Measurements from ENCODE around the gene AKAP9. TPM values are rescaled to one million over a fixed set of nuclear protein-coding genes. Genes with fewer than 3 reads are reported as not detected.

Gene AKAP9
- total and polyA plus RNA-seq, 9 of the 15 experiments (the other 6 are each of a cell fraction or from before 2014, with no cell fraction given): 25.5 to 80.9 (median 46.3) TPM

DNA sequence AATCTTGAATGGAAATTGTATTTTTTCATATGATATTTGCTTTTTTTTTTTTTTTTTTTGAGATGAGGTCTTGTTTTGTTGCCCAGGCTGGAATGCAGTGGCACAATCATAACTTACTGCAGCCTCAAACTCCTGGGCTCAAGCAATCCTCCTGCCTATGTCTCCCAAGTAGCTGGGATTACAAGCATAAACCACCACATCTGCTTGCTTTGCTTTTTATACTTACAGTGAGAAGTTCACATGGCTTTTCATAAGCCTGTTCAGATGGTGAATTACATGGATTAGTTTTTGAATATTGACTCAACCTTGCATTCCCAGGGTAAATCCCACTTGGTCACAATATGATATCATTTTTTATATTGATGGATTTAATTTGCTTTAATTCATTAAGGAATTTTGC is 216.3 kb downstream of the AKAP9 start:
- POLR2A ChIA-PET: interaction anchor here (0.7 to 1.4 kb wide), 2 partner anchors 39 to 342 kb away, joined by 3 to 4 read pairs; no protein-coding TSS in a partner anchor
- no peaks in the 10 kb centered on the region; a peak in 1 of 5 replicates for H3K27me3 ChIP-seq (ENCODE audit: control insufficient read depth in 2 of 2, insufficient read depth in 2 of 2, low read length in 2 of 2)
- H2AFZ ChIP-seq (ENCODE audit: low read depth, low read length): no peak overlapping the region
- no peak for FAIRE-seq
- intact Hi-C loops (cut with micrococcal nuclease) (no loop called here), in situ Hi-C loops (cut with MboI) (no loop called here)
- no TSS peak for BruUV-seq (replicated peaks)
- no peaks in the 10 kb centered on the region for H3K9me3 ChIP-seq (replicated peaks; ENCODE audit: control insufficient read depth, insufficient read depth, low read depth, low read length)
- ATAC-seq: no peak
- no peak overlapping the region for H3K9ac ChIP-seq (ENCODE audit: insufficient read depth in 1 of 2, low read depth in 2 of 2, low read length in 2 of 2)
- no peaks in the 10 kb centered on the region for H3K36me3 ChIP-seq (ENCODE audit: control insufficient read depth, insufficient read depth, low read length)
- CTCF ChIA-PET (ENCODE audit: low intra/inter-chr PET ratio): no interaction called here
- no peak overlapping the region for H3K4me2 ChIP-seq (ENCODE audit: insufficient read depth, low read length)
- no peak overlapping the region for H3K4me3 ChIP-seq
- H3K4me1 ChIP-seq (replicated peaks in 1 of 2; ENCODE audit: control insufficient read depth in 2 of 2, insufficient read depth in 2 of 2, low read length in 2 of 2): peaks cover 0 to 5% of the 10 kb centered on the region in 2 experiments; a peak in 2 of 5 replicates
- H3K27ac ChIP-seq (ENCODE audit: extremely low read depth, low read depth, low read length): no peak overlapping the region
- no peak for TF ChIP-seq KDM2B (CRISPR knock-in tag; IDR thresholded peaks at IDR 0.05)
- TF ChIP-seq FOXP4 (CRISPR knock-in tag; IDR thresholded peaks at IDR 0.05; ENCODE audit: borderline replicate concordance): no peak
- TF ChIP-seq ID3 (CRISPR knock-in tag; IDR thresholded peaks at IDR 0.05): no peak
- no peak for TF ChIP-seq ID3 (tag; IDR thresholded peaks at IDR 0.05)
- no peak for TF ChIP-seq EZH2 (IDR thresholded peaks at IDR 0.05; ENCODE audit: borderline replicate concordance, low read depth, low read length)
- TF ChIP-seq CEBPG (CRISPR knock-in tag; IDR thresholded peaks at IDR 0.05): no peak
- TF ChIP-seq CEBPG (tag; conservative IDR thresholded peaks at IDR 0.05 in 1 of 2, IDR thresholded peaks at IDR 0.05 in 1 of 2): no peak
- TF ChIP-seq, protein P1, sequence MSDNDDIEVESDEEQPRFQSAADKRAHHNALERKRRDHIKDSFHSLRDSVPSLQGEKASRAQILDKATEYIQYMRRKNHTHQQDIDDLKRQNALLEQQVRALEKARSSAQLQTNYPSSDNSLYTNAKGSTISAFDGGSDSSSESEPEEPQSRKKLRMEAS (CRISPR knock-in tag; IDR thresholded peaks at IDR 0.05): no peak
- no peak for DNase-seq (ENCODE audit: extremely low read depth in 1 of 4, low spot score in 3 of 4)
- H3K79me2 ChIP-seq (ENCODE audit: control insufficient read depth, insufficient read depth, low read length): no peaks in the 10 kb centered on the region
- H4K20me1 ChIP-seq (replicated peaks; ENCODE audit: control insufficient read depth, insufficient read depth, low read length): no peaks in the 10 kb centered on the region
- no peaks in the 10 kb centered on the region for H3K9me1 ChIP-seq (ENCODE audit: control insufficient read depth, insufficient read depth, low read length)
